Neuron (in vitro differentiated cells): Measurements from ENCODE around the gene BCL11B.

ENCODE experiments used
- H2AFZ ChIP-seq: one replicate; pipeline ENCODE4 v1.6.1; 2013; ENCODE audit warnings: low read depth, mild to moderate bottlenecking, inconsistent platforms, low read length, moderate library complexity
- H3K27me3 ChIP-seq: one replicate; pipeline ENCODE4 v1.6.1; 2013; ENCODE audit warnings: low read length; ENCODE audit not compliant: insufficient read depth
- H3K36me3 ChIP-seq: one replicate; pipeline ENCODE4 v1.6.1; 2013; ENCODE audit warnings: low read length; ENCODE audit not compliant: insufficient read depth
- H3K4me1 ChIP-seq: one replicate; pipeline ENCODE4 v1.6.1; 2013; ENCODE audit warnings: low read length; ENCODE audit not compliant: insufficient read depth
- H3K4me3 ChIP-seq: 2 replicates; pipeline ENCODE4 v1.5.1; 2013; ENCODE audit warnings: mild to moderate bottlenecking, low read length, moderate library complexity
- H3K9me3 ChIP-seq: one replicate; pipeline ENCODE4 v1.6.1; 2013; ENCODE audit warnings: low read length

BCL11B gene

GRCh38 chr14:99125616-99126431 lies 146.2 kb downstream of the BCL11B start:
- Histone ChIP-seq H3K27me3 (peaks cover 9% of the 10 kb centered on the region), H3K4me1 (no peaks in the 10 kb centered on the region), H2AFZ (no peak overlapping the region), H3K9me3 (no peaks in the 10 kb centered on the region), H3K4me3 (no peak overlapping the region), H3K36me3 (no peaks in the 10 kb centered on the region)

GRCh38 chr14:99125113-99125512 lies 146.9 kb downstream of the BCL11B start:
- no peaks in the 10 kb centered on the region for H3K4me1 ChIP-seq
- H3K36me3 ChIP-seq = no peaks in the 10 kb centered on the region
- no peaks in the 10 kb centered on the region for H3K9me3 ChIP-seq
- no peak overlapping the region for H3K4me3 ChIP-seq
- H3K27me3 ChIP-seq = peaks cover 9% of the 10 kb centered on the region
- no peak overlapping the region for H2AFZ ChIP-seq

GRCh38 chr14:99124482-99125105 lies 147.4 kb downstream of the BCL11B start:
- Histone ChIP-seq H2AFZ (no peak overlapping the region), H3K4me1 (no peaks in the 10 kb centered on the region), H3K4me3 (no peak overlapping the region), H3K9me3 (no peaks in the 10 kb centered on the region), H3K27me3 (peaks cover 9% of the 10 kb centered on the region), H3K36me3 (no peaks in the 10 kb centered on the region)

- Histone ChIP-seq H3K27me3 (peaks cover 9% of the 10 kb centered on the region), H3K36me3 (no peaks in the 10 kb centered on the region), H3K9me3 (no peaks in the 10 kb centered on the region), H3K4me1 (no peaks in the 10 kb centered on the region), H2AFZ (no peak overlapping the region), H3K4me3 (no peak overlapping the region)
These were observed 148.7 kb downstream of the BCL11B start for GRCh38 chr14:99123208-99123870.

- Histone ChIP-seq H3K4me3 (no peak overlapping the region), H3K36me3 (no peaks in the 10 kb centered on the region), H3K4me1 (no peaks in the 10 kb centered on the region), H2AFZ (no peak overlapping the region), H3K9me3 (no peaks in the 10 kb centered on the region), H3K27me3 (peaks cover 5% of the 10 kb centered on the region)
These were observed 149.4 kb downstream of the BCL11B start for GRCh38 chr14:99122521-99123125.

- Histone ChIP-seq H2AFZ (no peak overlapping the region), H3K4me3 (no peak overlapping the region), H3K27me3 (peaks cover 8% of the 10 kb centered on the region), H3K4me1 (no peaks in the 10 kb centered on the region), H3K9me3 (no peaks in the 10 kb centered on the region), H3K36me3 (no peaks in the 10 kb centered on the region)
These were observed 150.6 kb downstream of the BCL11B start for GRCh38 chr14:99121319-99121875.

- Histone ChIP-seq H3K27me3 (peaks cover 7% of the 10 kb centered on the region), H3K4me3 (no peak overlapping the region), H3K4me1 (no peaks in the 10 kb centered on the region), H3K36me3 (no peaks in the 10 kb centered on the region), H3K9me3 (no peaks in the 10 kb centered on the region), H2AFZ (no peak overlapping the region)
These were observed 151.3 kb downstream of the BCL11B start for GRCh38 chr14:99120526-99121318.

GRCh38 chr14:99119554-99120525 lies 152.2 kb downstream of the BCL11B start:
- Histone ChIP-seq H3K4me1 (no peaks in the 10 kb centered on the region), H3K9me3 (no peaks in the 10 kb centered on the region), H3K36me3 (no peaks in the 10 kb centered on the region), H3K27me3 (peaks cover 7% of the 10 kb centered on the region), H3K4me3 (no peak overlapping the region), H2AFZ (no peak overlapping the region)
